Osteoblast (primary cell): ENCODE measurements around the gene CNOT6. TPM values are rescaled to one million over a fixed set of nuclear protein-coding genes. Genes with fewer than 3 reads are reported as not detected.
"Not testable (repeated sequence)": the region's sequence is repeated elsewhere in the genome, so short reads cannot be mapped to it uniquely, and the experiment has no call there.

Experiments
- DNase-seq: peaks from one replicate; pipeline ENCODE4 v3.0.0; 2011; ENCODE audit warnings: low spot score, mixed read lengths; ENCODE audit not compliant: insufficient read length; ENCODE audit errors: missing footprints
- H2AFZ ChIP-seq: 2 replicates; pipeline ENCODE4 v1.6.0; 2011; ENCODE audit warnings: mild to moderate bottlenecking, low read length
- H3K27ac ChIP-seq: 2 replicates; pipeline ENCODE4 v1.5.1; 2011; ENCODE audit warnings: mild to moderate bottlenecking, low read depth, low read length, moderate library complexity
- H3K27me3 ChIP-seq: 2 replicates; pipeline ENCODE4 v1.6.0; 2012; ENCODE audit warnings: mild to moderate bottlenecking, control low read depth, inconsistent platforms, low read length, moderate library complexity; ENCODE audit not compliant: insufficient read depth
- H3K36me3 ChIP-seq: 2 replicates; pipeline ENCODE4 v1.5.1; 2011; ENCODE audit warnings: mild to moderate bottlenecking, low read length, control low read depth, moderate library complexity; ENCODE audit not compliant: insufficient read depth
- H3K4me1 ChIP-seq: 2 replicates; pipeline ENCODE4 v1.5.1; 2011; ENCODE audit warnings: mild to moderate bottlenecking, low read length, control low read depth, moderate library complexity; ENCODE audit not compliant: insufficient read depth
- H3K4me2 ChIP-seq: 2 replicates; pipeline ENCODE4 v1.6.0; 2011; ENCODE audit warnings: mild to moderate bottlenecking, low read length; ENCODE audit not compliant: insufficient read depth
- H3K4me3 ChIP-seq: fragments of 200-600 bp; sonication (generic); 3 replicates; pipeline ENCODE4 v1.5.1; 2012; ENCODE audit warnings: mild to moderate bottlenecking, low read length, inconsistent platforms; ENCODE audit not compliant: insufficient read depth
- H3K79me2 ChIP-seq: 2 replicates; pipeline ENCODE4 v1.6.0; 2012; ENCODE audit warnings: mild to moderate bottlenecking, low read length, control low read depth, inconsistent platforms; ENCODE audit not compliant: insufficient read depth
- H3K9me3 ChIP-seq: 2 replicates; pipeline ENCODE4 v1.5.1; 2011; ENCODE audit warnings: low read depth, low read length, control low read depth
- H4K20me1 ChIP-seq: 2 replicates; pipeline ENCODE4 v1.6.0; 2012; ENCODE audit warnings: mild to moderate bottlenecking, low read length, control low read depth; ENCODE audit not compliant: insufficient read depth
- total RNA-seq: library from RNA; depleted of rRNA; stranded (reverse); fragments of >200 nt; gene quantifications from 2 replicates; pipeline ENCODE4 v1.2.3, GENCODE V29; 2012
- TF ChIP-seq, protein P1 (sequence below): IDR thresholded peaks from 2 replicates; pipeline ENCODE4 v1.5.1; 2011; ENCODE audit warnings: mild to moderate bottlenecking, low read depth, low read length, moderate library complexity; ENCODE audit errors: extremely low read depth

CNOT6 gene
- 7.1 and 8.3 TPM in 2 replicates for total RNA-seq

GRCh38 chr5:180494060-180494509 lies at the start of gene CNOT6:
Gene CNOT6 (plus strand): TSS chr5:180494379. CDS start chr5:180529277, 34,898 bp downstream.
- Histone ChIP-seq H3K4me1 (peaks cover 20% of the 10 kb centered on the region), H3K36me3 (peaks cover 15% of the 10 kb centered on the region), H2AFZ (peak within 1 kb of the TSS; percentile 93), H3K9me3 (no peaks in the 10 kb centered on the region), H4K20me1 (peaks cover 29% of the 10 kb centered on the region), H3K4me3 (peak within 1 kb of the TSS; percentile 87), H3K27me3 (no peaks in the 10 kb centered on the region), H3K79me2 (peaks cover 47% of the 10 kb centered on the region), H3K4me2 (peak within 1 kb of the TSS; percentile 98), H3K27ac (peak within 1 kb of the TSS; percentile 72)
- TF ChIP-seq, protein P1, sequence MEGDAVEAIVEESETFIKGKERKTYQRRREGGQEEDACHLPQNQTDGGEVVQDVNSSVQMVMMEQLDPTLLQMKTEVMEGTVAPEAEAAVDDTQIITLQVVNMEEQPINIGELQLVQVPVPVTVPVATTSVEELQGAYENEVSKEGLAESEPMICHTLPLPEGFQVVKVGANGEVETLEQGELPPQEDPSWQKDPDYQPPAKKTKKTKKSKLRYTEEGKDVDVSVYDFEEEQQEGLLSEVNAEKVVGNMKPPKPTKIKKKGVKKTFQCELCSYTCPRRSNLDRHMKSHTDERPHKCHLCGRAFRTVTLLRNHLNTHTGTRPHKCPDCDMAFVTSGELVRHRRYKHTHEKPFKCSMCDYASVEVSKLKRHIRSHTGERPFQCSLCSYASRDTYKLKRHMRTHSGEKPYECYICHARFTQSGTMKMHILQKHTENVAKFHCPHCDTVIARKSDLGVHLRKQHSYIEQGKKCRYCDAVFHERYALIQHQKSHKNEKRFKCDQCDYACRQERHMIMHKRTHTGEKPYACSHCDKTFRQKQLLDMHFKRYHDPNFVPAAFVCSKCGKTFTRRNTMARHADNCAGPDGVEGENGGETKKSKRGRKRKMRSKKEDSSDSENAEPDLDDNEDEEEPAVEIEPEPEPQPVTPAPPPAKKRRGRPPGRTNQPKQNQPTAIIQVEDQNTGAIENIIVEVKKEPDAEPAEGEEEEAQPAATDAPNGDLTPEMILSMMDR: no peak
- peak; percentile 100 for DNase-seq

GRCh38 chr5:180454752-180455151 lies 39.4 kb upstream of the CNOT6 start:
- peak; percentile 52 for DNase-seq
- Histone ChIP-seq H3K27ac (no peak overlapping the region), H3K9me3 (no peaks in the 10 kb centered on the region), H2AFZ (no peak overlapping the region), H3K4me3 (no peak overlapping the region), H4K20me1 (no peaks in the 10 kb centered on the region), H3K36me3 (no peaks in the 10 kb centered on the region), H3K27me3 (no peaks in the 10 kb centered on the region), H3K4me1 (no peaks in the 10 kb centered on the region), H3K4me2 (no peak overlapping the region), H3K79me2 (no peaks in the 10 kb centered on the region)
- TF ChIP-seq, protein P1: no peak

- Histone ChIP-seq H3K79me2 (no peaks in the 10 kb centered on the region), H2AFZ (no peak overlapping the region), H3K27ac (no peak overlapping the region), H3K4me3 (no peak overlapping the region), H3K4me1 (no peaks in the 10 kb centered on the region), H3K36me3 (no peaks in the 10 kb centered on the region), H3K9me3 (no peaks in the 10 kb centered on the region), H3K4me2 (no peak overlapping the region), H4K20me1 (no peaks in the 10 kb centered on the region), H3K27me3 (no peaks in the 10 kb centered on the region)
- TF ChIP-seq, protein P1: no peak
- DNase-seq: no peak
Observed at GRCh38 chr5:180455872-180456271, 38.3 kb upstream of the CNOT6 start.

DNA sequence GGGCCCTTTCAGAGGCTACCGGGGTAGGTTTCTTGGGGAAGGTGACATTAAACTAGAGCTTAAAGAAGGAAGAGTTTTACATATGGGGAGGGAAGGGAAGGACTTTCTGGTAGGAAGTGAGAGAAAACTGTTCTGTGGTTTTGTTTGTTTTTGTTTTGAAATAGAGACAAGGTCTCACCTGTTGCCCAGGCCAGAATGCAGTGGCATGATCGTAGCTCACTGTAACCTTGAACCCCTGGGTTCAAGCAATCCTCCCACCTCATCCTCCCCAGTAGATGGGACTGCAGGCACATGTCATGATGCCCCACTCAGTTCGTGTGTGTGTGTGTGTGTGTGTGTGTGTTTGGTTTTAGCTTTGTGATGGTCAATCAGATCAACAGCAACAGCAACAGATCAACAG lies 37.4 kb upstream of the CNOT6 start:
- no peak overlapping the region for H3K4me3 ChIP-seq
- TF ChIP-seq, protein P1: no peak
- no peaks in the 10 kb centered on the region for H4K20me1 ChIP-seq
- DNase-seq: no peak
- H3K27me3 ChIP-seq: no peaks in the 10 kb centered on the region
- no peak overlapping the region for H3K4me2 ChIP-seq
- no peak overlapping the region for H2AFZ ChIP-seq
- H3K79me2 ChIP-seq: no peaks in the 10 kb centered on the region
- H3K27ac ChIP-seq: no peak overlapping the region
- no peaks in the 10 kb centered on the region for H3K4me1 ChIP-seq
- H3K36me3 ChIP-seq: no peaks in the 10 kb centered on the region
- H3K9me3 ChIP-seq: no peaks in the 10 kb centered on the region

DNA sequence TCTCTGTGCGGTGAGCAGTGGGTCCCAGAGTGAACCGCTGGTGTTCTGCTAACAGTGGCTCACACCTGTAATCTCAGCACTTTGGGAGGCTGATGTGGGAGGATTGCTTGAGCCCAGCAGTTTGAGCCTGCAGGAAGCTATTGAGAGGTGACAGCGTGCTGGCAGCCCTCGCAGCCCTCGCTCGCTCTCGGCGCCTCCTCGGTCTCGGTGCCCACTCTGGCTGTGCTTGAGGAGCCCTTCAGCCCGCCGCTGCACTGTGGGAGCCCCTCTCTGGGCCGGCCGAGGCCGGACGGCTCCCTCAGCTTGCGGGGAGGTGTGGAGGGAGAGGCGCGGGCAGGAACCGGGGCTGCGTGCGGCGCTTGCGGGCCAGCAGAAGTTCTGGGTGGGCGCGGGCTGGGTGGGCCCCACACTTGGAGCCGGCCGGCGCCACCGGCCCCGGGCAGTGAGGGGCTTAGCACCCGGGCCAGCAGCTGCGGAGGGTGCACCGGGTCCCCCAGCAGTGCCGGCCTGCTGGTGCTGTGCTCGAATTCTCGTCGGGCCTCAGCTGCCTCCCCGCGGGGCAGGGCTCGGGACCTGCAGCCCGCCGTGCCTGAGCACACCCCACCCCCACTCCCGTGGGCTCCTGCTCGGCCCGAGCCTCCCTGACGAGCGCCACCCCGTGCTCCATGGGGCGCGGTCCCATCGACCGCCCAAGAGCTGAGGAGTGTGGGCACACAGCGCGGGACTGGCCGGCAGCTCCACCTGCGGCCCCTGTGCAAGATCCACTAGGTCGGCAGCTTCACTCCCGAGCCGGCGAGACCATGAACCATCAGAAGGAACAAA lies 35.1 kb upstream of the CNOT6 start:
- not testable (repeated sequence) for H3K27me3 ChIP-seq, DNase-seq, H3K79me2 ChIP-seq, H2AFZ ChIP-seq, H3K36me3 ChIP-seq, H3K4me3 ChIP-seq, H4K20me1 ChIP-seq, H3K27ac ChIP-seq, H3K4me1 ChIP-seq, H3K4me2 ChIP-seq, H3K9me3 ChIP-seq

DNA sequence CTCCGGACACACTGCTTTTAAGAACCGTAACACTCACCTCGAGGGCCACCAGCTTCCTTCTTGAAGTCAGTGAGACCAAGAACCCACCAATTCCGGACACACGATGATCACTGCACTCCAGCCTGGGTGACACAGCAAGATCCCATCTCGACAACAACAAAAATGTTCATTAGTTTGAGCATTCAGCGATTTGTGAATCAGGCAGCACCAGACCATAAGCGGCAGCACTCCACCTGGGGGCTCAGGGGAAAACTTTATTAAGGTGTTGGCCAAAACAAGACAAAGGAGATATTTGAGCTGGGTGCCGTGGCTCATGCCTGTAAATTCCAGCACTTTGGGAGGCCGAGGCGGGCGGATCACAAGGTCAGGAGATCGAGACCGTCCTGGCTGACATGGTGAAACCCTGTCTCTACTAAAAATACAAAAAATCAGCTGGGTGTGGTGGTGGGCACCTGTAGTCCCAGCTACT lies 34.5 kb upstream of the CNOT6 start:
- not testable (repeated sequence) for H3K4me2 ChIP-seq, H3K9me3 ChIP-seq, H3K27me3 ChIP-seq, H3K4me1 ChIP-seq, H3K36me3 ChIP-seq, DNase-seq, H3K79me2 ChIP-seq, H4K20me1 ChIP-seq, H3K4me3 ChIP-seq, H2AFZ ChIP-seq, H3K27ac ChIP-seq
